Measurements from ENCODE around the gene TMEM250.
A peak's percentile ranks its signal among the peaks of the same experiment; 100 is the strongest.

TMEM250 gene

DNA sequence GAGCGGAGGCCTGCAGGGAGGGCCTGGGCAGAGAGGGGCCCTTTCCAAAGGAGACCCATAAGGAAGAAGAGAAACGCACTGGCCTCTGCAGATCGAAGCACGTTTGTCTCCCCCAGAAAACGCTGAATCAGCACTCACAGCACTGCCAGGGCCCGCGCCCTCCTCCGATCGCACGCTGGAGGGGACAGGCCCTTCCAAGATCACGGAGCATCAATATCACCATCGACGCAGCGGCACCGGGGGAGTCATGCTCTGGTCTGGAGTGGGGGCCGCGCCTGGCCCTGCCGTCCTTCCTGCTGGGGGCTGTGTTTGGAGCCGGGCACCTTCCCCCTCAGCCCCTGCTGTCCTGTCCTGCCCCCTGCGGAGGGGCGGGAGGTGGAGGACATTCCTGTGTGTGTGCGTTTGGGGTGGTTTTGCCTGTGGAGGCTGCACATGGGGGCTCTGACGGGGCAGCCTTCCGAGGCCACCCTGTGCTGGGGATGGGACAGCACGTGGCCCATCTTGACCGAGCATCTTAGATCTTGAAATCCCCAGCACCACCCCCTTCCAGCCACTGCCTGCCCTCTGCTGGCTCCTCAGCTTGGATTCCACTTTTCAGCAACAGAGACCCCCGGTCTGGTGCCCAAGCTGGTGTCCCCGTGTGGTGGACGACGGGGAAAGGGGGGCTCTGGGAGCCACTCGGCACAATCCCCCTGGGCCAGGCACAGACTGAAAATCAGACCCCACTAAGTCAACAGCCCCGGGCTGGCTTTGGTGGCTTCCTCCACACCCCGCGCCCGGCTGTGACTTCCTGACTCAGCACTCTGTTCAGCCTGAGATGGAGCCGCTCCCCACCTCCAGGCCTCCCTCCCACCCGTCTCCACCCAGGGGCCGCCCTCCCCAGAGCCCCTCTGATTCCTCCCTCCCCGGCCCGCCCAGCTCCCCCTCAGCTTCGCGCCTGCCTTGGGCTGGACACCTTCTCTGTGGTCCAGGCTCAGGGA, 8.3 kb downstream of the TMEM250 start:
- Histone ChIP-seq H3K36me3 (ENCODE audit: insufficient read depth, low read length) (peaks cover 10% of the 10 kb centered on the region; the same call in 1 of the 2 replicates), H2AFZ (ENCODE audit: low read length) (no peak overlapping the region), H4K20me1 (ENCODE audit: insufficient read depth, low read length) (no peaks in the 10 kb centered on the region), H3K4me3 (ENCODE audit: low read depth, low read length, poor library complexity, severe bottlenecking) (peak overlapping the region; percentile 54), H3K9ac (ENCODE audit: low read length) (peak overlapping the region; percentile 54), H3K9me2 (ENCODE audit: low read depth, low read length) (no peaks in the 10 kb centered on the region), H3K79me2 (ENCODE audit: insufficient read depth, low read length) (no peaks in the 10 kb centered on the region), H3K9me3 (ENCODE audit: low read length) (no peaks in the 10 kb centered on the region), H3F3A (ENCODE audit: insufficient read depth, low read length) (no peaks in the 10 kb centered on the region), H3K4me1 (ENCODE audit: insufficient read depth, low read length, severe bottlenecking) (peaks cover 68% of the 10 kb centered on the region), H3K27ac (ENCODE audit: low read depth, low read length, poor library complexity, severe bottlenecking) (peak overlapping the region; percentile 45), H3K4me2 (ENCODE audit: low read length) (peak overlapping the region; percentile 64), H3K27me3 (ENCODE audit: insufficient read depth, low read length) (no peaks in the 10 kb centered on the region)
- no peak for TF ChIP-seq EZH2 (IDR thresholded peaks at IDR 0.05; ENCODE audit: borderline replicate concordance, low read length)
- TF ChIP-seq, protein P1, sequence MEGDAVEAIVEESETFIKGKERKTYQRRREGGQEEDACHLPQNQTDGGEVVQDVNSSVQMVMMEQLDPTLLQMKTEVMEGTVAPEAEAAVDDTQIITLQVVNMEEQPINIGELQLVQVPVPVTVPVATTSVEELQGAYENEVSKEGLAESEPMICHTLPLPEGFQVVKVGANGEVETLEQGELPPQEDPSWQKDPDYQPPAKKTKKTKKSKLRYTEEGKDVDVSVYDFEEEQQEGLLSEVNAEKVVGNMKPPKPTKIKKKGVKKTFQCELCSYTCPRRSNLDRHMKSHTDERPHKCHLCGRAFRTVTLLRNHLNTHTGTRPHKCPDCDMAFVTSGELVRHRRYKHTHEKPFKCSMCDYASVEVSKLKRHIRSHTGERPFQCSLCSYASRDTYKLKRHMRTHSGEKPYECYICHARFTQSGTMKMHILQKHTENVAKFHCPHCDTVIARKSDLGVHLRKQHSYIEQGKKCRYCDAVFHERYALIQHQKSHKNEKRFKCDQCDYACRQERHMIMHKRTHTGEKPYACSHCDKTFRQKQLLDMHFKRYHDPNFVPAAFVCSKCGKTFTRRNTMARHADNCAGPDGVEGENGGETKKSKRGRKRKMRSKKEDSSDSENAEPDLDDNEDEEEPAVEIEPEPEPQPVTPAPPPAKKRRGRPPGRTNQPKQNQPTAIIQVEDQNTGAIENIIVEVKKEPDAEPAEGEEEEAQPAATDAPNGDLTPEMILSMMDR (IDR thresholded peaks at IDR 0.05; ENCODE audit: low read length), result 0 out of 2 replicates have a peak, but pooled peaks have one; percentile 23

DNA sequence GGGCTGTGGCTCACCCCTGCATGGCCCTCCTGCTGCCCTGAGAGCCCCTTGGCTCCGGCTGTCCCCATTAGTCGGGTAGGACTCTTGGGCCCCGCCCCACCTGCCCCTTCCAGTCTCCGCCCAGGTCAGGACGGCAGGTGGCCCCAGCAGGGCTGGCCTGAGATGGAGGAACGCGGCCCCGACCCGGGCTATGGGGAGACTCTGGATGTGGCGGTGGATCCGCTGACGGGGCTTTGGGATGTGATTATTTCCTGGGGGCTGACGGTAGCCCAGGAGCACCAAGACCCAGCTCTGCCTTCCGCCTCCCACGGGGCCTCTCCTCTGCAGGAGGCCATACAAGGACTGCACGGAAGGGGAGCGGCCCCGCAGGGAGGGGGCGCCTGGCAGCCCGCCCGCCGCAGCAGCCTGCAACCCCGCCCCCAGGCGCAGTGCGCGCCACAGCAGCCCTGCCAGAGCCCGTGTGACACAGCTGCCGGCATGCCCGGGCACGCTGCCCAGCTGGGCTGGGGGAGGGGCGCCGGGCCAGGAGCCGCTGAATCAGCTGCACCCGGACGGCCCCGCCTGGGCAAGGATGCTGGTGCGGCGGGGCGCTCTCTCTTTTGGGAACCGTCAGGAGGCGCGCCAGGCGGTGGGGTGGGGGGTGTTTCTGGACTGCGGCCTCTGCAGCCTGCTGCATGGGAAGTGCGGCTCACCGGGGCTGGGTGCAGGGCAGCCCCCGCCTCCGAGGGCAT, 9.2 kb downstream of the TMEM250 start:
- Histone ChIP-seq H3K9ac (ENCODE audit: low read length) (peak overlapping the region; percentile 54), H3K9me3 (ENCODE audit: low read length) (no peaks in the 10 kb centered on the region), H3K4me2 (ENCODE audit: low read length) (peak overlapping the region; percentile 64), H4K20me1 (ENCODE audit: insufficient read depth, low read length) (no peaks in the 10 kb centered on the region), H3F3A (ENCODE audit: insufficient read depth, low read length) (no peaks in the 10 kb centered on the region), H3K27ac (ENCODE audit: low read depth, low read length, poor library complexity, severe bottlenecking) (peak overlapping the region; percentile 45), H3K79me2 (ENCODE audit: insufficient read depth, low read length) (no peaks in the 10 kb centered on the region), H3K27me3 (ENCODE audit: insufficient read depth, low read length) (no peaks in the 10 kb centered on the region), H2AFZ (ENCODE audit: low read length) (no peak overlapping the region), H3K9me2 (ENCODE audit: low read depth, low read length) (no peaks in the 10 kb centered on the region), H3K4me1 (ENCODE audit: insufficient read depth, low read length, severe bottlenecking) (peaks cover 68% of the 10 kb centered on the region), H3K4me3 (ENCODE audit: low read depth, low read length, poor library complexity, severe bottlenecking) (peak overlapping the region; percentile 54), H3K36me3 (ENCODE audit: insufficient read depth, low read length) (peaks cover 1% of the 10 kb centered on the region; the same call in 1 of the 2 replicates)
- TF ChIP-seq EZH2 (IDR thresholded peaks at IDR 0.05; ENCODE audit: borderline replicate concordance, low read length), result no peak
- TF ChIP-seq, protein P1 (IDR thresholded peaks at IDR 0.05; ENCODE audit: low read length), result no peak

DNA sequence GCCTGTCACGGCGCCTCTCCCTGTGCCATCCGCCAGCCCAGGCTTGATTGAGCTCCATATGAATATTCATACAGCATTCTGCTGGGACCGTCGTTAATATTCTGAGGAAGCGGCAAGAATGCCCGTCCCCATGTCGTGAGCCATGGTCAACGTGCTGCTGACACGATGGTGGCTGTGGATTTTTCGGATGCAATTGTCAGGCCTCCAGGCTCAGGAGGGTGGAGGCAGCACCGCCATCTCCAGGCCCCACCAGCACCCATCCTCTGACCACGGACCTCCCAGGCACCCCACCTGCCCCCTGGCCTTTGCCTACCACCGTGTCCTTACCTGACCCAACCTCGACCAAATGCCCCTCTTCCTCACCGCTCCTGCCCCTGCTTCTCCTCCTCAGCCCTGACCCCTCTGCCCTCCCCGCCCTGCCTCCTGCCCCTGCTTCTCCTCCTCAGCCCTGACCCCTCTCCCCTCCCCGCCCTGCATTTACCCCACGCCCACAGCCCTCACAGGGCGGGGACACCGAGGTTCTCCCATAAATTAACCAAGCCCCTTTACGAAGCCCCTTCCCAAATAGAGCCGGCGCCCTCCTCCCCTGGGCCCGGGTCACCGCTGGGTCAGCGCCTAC, 9.9 kb downstream of the TMEM250 start:
- Histone ChIP-seq H3K79me2 (ENCODE audit: insufficient read depth, low read length) (no peaks in the 10 kb centered on the region), H3K27ac (ENCODE audit: low read depth, low read length, poor library complexity, severe bottlenecking) (peak overlapping the region; percentile 68), H3K9me3 (ENCODE audit: low read length) (no peaks in the 10 kb centered on the region), H3K36me3 (ENCODE audit: insufficient read depth, low read length) (no peaks in the 10 kb centered on the region), H4K20me1 (ENCODE audit: insufficient read depth, low read length) (no peaks in the 10 kb centered on the region), H3K9me2 (ENCODE audit: low read depth, low read length) (no peaks in the 10 kb centered on the region), H2AFZ (ENCODE audit: low read length) (no peak overlapping the region), H3K9ac (ENCODE audit: low read length) (peak overlapping the region; percentile 50; the same call in 1 of the 2 replicates), H3K27me3 (ENCODE audit: insufficient read depth, low read length) (no peaks in the 10 kb centered on the region), H3K4me2 (ENCODE audit: low read length) (peak overlapping the region; percentile 64), H3F3A (ENCODE audit: insufficient read depth, low read length) (no peaks in the 10 kb centered on the region), H3K4me3 (ENCODE audit: low read depth, low read length, poor library complexity, severe bottlenecking) (peak overlapping the region; percentile 54), H3K4me1 (ENCODE audit: insufficient read depth, low read length, severe bottlenecking) (peaks cover 68% of the 10 kb centered on the region)
- TF ChIP-seq, protein P1 (IDR thresholded peaks at IDR 0.05; ENCODE audit: low read length), result no peak
- TF ChIP-seq EZH2 (IDR thresholded peaks at IDR 0.05; ENCODE audit: borderline replicate concordance, low read length), result no peak

Measured in OCI-LY1 (cell line).